Mucosa of descending colon (tissue), 3 donors: ENCODE data around the gene LLCFC1. TPM values are rescaled to one million over a fixed set of nuclear protein-coding genes. Genes with fewer than 3 reads are reported as not detected.
A peak's percentile ranks its signal among the peaks of the same experiment; 100 is the strongest.

Experiments used
- ATAC-seq: fragments of 200-7000 bp; cut with Tn5 transposase; one replicate; pipeline ENCODE4 v1.9.1; 2020; ENCODE audit warnings: mild to moderate bottlenecking, moderate library complexity
- DNase-seq, 3 donors: peaks; one replicate each; pipeline ENCODE4 v3.0.0-alpha.2; 2020
- H3K36me3 ChIP-seq: fragments of 200-600 bp; one replicate; pipeline ENCODE4 v1.8.0; 2021; ENCODE audit warnings: low read depth, mild to moderate bottlenecking
- H3K4me1 ChIP-seq: fragments of 200-600 bp; one replicate; pipeline ENCODE4 v1.8.0; 2021; ENCODE audit warnings: low read depth, mild to moderate bottlenecking
- H3K4me3 ChIP-seq: fragments of 200-600 bp; one replicate; pipeline ENCODE4 v1.8.0; 2021; ENCODE audit warnings: mild to moderate bottlenecking
- H3K9me3 ChIP-seq: fragments of 200-600 bp; one replicate; pipeline ENCODE4 v1.8.0; 2021; ENCODE audit warnings: mild to moderate bottlenecking
- CTCF ChIP-seq: fragments of 200-600 bp; IDR thresholded peaks from one replicate; pipeline ENCODE4 v1.8.0; 2022; ENCODE audit warnings: antibody characterized with exemption, mild to moderate bottlenecking
- intact Hi-C, 2 donors: fragments of 100-400 bp; cut with DNase I in 1 of 2; cut with micrococcal nuclease in 1 of 2; formaldehyde crosslinking; loops; one replicate each; pipeline versions ENCODE4 v1.11.0 to v1.11.1; 2022; cut with DNase I, micrococcal nuclease
- total RNA-seq, 3 donors: library from RNA; stranded (reverse); fragmentation: NEBNext Ultra II Directional in 2 of 3; extraction: Animal tissue kit (Norgen Biotek cat#: 25700) in 2 of 3; gene quantifications; one replicate each; pipeline versions ENCODE4 v1.2.1 to v1.2.4, GENCODE V29; 2021 to 2023
- donor health status: DM: no; HTN: no; CAD: no; lungs with moderate emphysema.
- donor health status: DM: no; HTN: no; CAD: no.
- donor health status: DM: no; HTN: yes; CAD: no.

Gene LLCFC1
- total RNA-seq, 3 donors from 2014 or later: not detected

GRCh38 chr7:142956951-142957623, 17.8 kb downstream of the LLCFC1 start:
- H3K4me3 ChIP-seq: no peak overlapping the region
- no peaks in the 10 kb centered on the region for H3K36me3 ChIP-seq
- no peak for TF ChIP-seq CTCF
- intact Hi-C loops: no loop called here
- DNase-seq (no peak), ATAC-seq (peak; percentile 50)
- H3K9me3 ChIP-seq: peaks cover 8% of the 10 kb centered on the region
- no peaks in the 10 kb centered on the region for H3K4me1 ChIP-seq

GRCh38 chr7:142957723-142958122, 18.4 kb downstream of the LLCFC1 start:
- Histone ChIP-seq H3K9me3 (peaks cover 8% of the 10 kb centered on the region), H3K36me3 (no peaks in the 10 kb centered on the region), H3K4me3 (no peak overlapping the region), H3K4me1 (no peaks in the 10 kb centered on the region)
- ATAC-seq: no peak
- no peak for TF ChIP-seq CTCF
- DNase-seq: no peak
- intact Hi-C loops: no loop called here

GRCh38 chr7:142959202-142959601, 19.9 kb downstream of the LLCFC1 start:
- DNase-seq (no peak), ATAC-seq (no peak)
- TF ChIP-seq CTCF: no peak
- Histone ChIP-seq H3K4me3 (no peak overlapping the region), H3K9me3 (peaks cover 8% of the 10 kb centered on the region), H3K4me1 (no peaks in the 10 kb centered on the region), H3K36me3 (no peaks in the 10 kb centered on the region)
- intact Hi-C loops: no loop called here

GRCh38 chr7:142960955-142961512, 21.8 kb downstream of the LLCFC1 start:
- ATAC-seq: no peak
- no peaks in the 10 kb centered on the region for H3K36me3 ChIP-seq
- H3K9me3 ChIP-seq: no peaks in the 10 kb centered on the region
- intact Hi-C loops: no loop called here
- DNase-seq: no peak
- no peak for TF ChIP-seq CTCF
- no peak overlapping the region for H3K4me3 ChIP-seq
- no peaks in the 10 kb centered on the region for H3K4me1 ChIP-seq

GRCh38 chr7:142961595-142961972, 22.3 kb downstream of the LLCFC1 start:
- Histone ChIP-seq H3K4me1 (no peaks in the 10 kb centered on the region), H3K9me3 (no peaks in the 10 kb centered on the region), H3K4me3 (no peak overlapping the region), H3K36me3 (no peaks in the 10 kb centered on the region)
- TF ChIP-seq CTCF: no peak
- intact Hi-C loops: no loop called here
- no peak for ATAC-seq
- DNase-seq: no peak
